Measurements from ENCODE around the gene KCND3.

Gene KCND3

DNA sequence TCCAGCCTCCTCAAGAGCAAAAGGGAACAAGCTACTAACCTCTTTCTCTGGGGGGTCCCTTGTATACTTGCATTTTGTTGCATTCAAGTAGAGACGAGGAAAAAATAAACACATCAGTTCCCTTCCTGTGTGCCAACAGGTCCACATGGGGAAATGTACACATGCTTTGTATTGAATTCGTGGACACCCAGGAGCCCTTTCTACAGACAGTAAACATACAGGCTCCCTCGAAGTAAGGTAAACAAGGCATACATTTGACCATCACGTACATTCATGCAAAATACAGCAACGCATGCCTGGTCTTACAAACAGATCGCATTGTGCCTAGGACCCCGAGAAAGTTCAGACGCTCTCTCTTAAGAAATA is 1.1 kb downstream of the KCND3 start:
- no peak for DNase-seq

DNA sequence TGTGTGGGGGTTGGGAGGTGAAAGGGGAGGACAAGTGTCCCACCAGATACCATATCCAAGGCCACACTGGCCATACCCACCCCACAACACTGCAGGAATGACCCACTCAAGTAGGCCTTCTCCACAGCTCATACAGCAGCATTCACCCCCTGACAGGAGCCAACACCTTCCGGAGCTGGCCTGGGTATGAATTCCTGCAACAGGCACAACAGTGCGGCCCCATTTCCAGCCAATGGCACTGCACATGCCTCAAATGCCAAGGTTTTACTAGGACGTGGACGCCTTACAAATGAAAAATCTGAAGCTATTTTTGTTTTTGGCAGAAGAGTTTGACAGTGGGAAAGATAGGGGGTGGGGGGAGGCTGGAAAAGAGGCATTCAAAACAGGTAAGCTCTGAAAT is 2.0 kb downstream of the KCND3 start:
- DNase-seq, result no peak

DNA sequence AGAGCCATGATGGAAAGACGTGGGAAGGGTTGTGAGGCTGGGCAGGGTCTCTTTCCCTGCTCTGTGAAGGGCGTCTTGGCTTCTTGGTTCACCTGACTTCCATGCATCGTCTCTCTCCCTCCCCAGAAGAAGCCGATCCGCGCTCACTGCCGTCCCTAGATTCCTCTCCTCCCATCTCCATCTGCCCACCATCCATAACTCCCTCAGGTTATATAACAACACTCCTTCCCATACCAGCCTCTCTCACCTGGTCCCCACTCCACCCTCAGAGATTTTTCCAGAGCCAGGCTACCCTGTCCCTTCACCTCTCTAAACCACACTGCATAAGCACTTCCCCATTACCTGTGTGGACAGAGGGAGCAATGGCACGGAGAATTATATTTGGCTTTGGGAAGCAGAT is 6.0 kb downstream of the KCND3 start:
- DNase-seq, result no peak

GRCh38 chr1:111982428-111982827 is 7.0 kb downstream of the KCND3 start:
- no peak for DNase-seq

- no peak for DNase-seq
These were observed 7.6 kb downstream of the KCND3 start for GRCh38 chr1:111981871-111982270.

DNA sequence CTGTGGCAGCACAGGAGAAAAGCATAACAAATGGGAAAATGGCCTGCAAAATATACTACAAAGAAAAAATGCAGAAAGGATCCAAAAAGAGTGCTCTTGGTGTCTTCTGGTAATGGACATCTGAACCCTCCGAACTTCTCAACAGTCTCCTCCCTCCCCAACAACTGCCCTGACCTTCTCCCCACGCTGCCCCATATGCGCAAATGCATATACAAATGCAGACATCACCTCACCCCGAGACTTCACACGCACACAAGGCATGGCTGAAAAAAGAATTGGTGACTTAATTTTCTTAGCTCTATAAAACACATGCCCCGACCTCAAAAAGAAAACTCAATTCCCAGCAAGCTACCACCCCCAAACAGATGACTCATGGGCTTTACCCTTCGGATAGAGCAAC is 8.4 kb downstream of the KCND3 start:
- DNase-seq, result no peak

DNA sequence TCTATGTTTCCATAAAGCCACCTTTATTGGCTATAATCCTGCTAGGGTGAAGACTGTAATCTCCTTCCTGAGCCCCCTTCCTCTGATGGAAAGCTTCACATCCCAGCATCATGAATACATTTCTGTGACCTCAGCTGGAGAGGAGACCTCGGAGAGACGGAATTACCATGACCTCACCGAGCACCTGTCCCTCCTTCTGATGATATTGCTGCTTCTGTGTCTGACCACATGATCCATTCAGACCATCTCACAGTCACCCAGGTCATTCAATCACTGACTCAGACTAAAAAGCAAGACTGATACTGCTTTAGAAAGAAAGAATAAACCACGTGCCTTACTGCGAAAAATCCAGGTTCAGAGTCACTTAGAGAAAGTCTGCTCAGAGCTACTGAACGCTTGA is 8.8 kb downstream of the KCND3 start:
- no peak for DNase-seq

- no peak for DNase-seq
These were observed 10.8 kb downstream of the KCND3 start for GRCh38 chr1:111978695-111979094.

- no peak for DNase-seq
These were observed 12.1 kb downstream of the KCND3 start for GRCh38 chr1:111977378-111977777.

GRCh38 chr1:111976842-111977241 is 12.6 kb downstream of the KCND3 start:
- DNase-seq, result no peak

DNA sequence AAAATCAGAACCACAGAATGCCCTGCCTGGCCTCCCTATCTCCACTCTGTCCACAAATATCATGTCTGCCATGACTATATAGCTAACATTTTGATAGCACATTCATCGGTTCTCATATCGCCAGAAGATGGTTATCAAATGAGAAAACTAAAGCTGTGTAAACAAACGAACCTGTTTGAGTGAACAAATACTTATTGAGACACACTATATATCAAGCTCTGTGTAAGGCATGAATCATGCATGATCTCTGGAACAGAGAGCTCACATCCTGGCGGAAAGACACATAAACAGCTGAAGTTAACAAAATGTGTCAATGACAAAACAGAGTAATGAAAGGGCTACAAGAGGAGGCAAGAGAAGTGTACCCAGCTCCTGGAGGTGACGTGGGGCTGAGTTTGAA is 13.1 kb downstream of the KCND3 start:
- DNase-seq, result no peak

DNA sequence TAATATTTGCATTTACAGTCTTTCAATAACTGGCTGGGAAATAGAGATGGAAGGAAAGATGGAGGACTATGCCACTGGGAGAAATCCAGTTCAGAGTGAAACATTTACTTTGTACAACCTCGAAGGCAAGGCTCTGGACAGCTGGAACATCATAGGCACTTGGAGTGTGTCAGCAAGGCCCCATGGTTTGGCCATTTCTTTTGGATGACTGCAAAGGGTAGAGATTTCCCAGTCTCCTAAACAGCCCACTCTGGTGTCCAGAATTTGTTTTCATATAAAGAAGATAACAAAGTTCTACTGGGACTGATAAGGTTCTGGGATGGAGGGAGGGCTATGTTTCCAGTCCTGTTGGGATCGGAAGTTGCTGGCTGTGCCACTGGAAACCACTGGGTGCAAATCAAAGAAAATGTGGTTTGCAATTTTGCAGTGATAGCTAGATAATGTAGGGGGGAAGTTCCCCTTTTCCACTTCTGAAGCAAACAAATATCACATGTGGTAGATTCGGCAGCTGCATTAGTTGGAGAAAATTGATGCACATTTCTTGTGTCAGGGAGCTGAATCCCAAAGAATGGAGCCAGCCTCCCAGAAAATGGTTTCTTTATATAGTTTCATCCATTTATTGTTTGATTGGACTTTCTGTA is 16.2 kb downstream of the KCND3 start:
- no peak for DNase-seq

DNA sequence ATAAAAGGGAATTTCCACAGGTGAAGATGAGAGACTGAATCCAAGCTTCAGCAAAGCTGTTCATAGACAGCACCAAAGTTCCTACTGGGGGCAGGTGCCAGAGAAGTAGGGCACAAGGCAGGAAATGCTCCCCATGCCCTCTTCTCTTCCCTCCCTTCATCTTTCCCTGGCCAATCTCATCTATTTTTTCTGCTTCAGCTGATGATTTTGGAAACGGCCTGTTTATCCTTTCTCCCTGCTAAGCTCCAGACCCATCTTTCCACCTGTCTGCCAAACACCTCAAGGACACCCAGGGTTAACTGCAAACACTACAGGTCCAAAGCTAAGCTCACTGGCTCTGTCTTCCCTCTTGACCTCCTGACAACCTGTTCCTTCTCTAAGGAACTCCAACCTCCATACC is 18.1 kb downstream of the KCND3 start:
- no peak for DNase-seq

- no peak for DNase-seq
These were observed 21.0 kb downstream of the KCND3 start for GRCh38 chr1:111968511-111968910.

- DNase-seq, result no peak
These were observed 21.6 kb downstream of the KCND3 start for GRCh38 chr1:111967886-111968285.

GRCh38 chr1:111967067-111967690 is 22.3 kb downstream of the KCND3 start:
- no peak for DNase-seq

DNA sequence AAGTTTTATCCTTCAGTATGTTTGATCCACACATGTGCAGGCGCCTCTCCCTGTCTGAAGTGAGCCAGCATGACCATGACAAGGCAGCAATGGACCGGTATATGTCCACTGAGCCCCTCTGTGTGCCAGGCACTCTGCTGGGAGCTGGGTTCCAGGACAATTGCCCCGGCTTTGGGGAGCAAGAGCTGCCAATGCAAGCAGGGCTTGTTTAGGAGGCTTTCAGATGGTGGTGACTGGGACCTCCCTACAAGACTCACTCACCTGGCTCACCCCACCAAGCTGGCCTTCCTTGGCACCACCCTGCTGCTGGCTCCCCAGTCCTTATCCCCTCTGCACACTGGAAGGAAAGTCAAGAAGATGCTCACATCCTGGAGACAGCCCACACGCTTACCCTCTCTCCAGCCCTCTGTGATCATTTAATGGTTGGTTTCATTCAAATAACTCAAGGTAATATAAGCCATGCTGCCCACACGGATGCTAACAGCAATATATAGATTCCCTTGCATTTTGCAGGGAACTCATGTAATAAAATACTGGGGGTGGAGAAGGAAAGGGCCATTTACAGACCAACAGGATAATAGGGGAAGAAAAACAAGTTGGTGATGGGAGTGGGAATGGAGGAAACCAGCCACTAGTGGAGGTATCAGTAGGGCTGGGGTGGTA is 23.6 kb downstream of the KCND3 start:
- DNase-seq, result no peak

GRCh38 chr1:111963985-111964738 is 25.3 kb downstream of the KCND3 start:
- no peak for DNase-seq

- no peak for DNase-seq
These were observed 27.5 kb downstream of the KCND3 start for GRCh38 chr1:111961773-111962565.

DNA sequence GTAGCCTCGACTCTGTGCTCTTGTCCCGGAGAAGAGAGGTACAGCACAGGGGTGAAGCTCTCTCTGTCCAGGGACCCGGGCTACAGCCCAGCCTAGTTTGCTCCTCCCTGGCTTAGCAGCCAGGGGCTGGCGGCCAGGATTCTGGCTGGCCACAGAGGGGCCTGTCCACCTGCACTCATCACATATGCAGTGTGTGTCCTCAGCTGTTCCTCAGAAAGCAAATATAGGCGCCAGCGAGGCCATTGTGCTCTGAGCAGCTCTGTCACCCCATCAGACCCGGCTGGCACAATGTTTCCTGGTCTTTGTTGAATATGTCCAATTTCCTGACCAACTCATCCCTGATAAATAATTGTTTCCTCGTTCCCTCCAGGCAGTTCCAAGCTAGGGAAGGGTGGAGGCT is 28.5 kb downstream of the KCND3 start:
- no peak for DNase-seq

DNA sequence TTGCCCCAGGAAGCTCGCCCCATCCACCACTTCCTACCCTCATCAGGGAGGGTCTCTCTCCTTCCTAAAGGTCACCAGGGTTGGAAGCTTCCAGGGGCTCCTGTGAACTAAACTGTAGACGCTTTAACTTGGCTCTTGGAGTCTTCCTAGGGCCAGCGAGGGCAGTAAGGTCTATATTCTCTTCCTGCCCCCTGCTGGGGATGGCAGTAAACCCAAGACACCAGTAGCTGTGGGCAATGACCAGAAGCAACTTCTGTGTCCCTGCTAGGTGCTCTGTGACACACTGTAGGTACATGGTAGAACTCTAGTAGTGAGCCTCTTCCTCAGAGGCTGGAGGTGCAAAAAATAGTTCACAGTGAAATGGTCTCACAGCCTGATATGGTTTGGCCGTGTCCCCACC is 30.0 kb downstream of the KCND3 start:
- no peak for DNase-seq

GRCh38 chr1:111958851-111959250 is 30.6 kb downstream of the KCND3 start:
- no peak for DNase-seq

DNA sequence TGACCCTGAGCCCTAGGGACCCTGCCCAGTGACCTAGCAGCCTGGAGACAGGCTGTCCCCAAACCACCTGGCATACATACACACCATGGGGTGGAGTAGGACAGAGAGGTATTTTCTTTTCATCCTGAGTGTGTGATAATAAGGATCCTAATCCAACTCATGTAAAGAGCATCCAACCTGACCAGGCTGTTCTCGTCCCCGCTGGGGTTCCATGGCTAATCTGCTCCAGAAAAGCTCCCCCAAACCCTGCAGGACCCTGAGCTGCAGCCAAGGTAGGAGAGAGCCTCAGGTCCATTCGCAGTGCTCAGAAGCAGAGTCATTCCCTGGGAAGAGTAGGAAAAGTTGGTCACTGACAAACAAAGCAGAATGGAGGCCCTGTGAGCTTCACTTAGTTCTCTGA is 31.4 kb downstream of the KCND3 start:
- DNase-seq, result no peak
